Peyer's patch (tissue), 4 donors: ENCODE measurements around the gene CAPN9. TPM values are rescaled to one million over a fixed set of nuclear protein-coding genes. Genes with fewer than 3 reads are reported as not detected.

Source experiments
- DNase-seq, 3 donors: peaks; one replicate each; pipeline ENCODE4 v3.0.0-alpha.2; 2017 to 2019
- H3K27ac ChIP-seq, 4 donors: fragments of 200-600 bp; sonication (generic); one replicate each; pipeline ENCODE4 v1.5.1; 2016 to 2019
- H3K27me3 ChIP-seq, 2 donors: fragments of 200-600 bp; sonication (generic); one replicate each; pipeline ENCODE4 v1.5.1; 2019
- H3K36me3 ChIP-seq, 3 donors: fragments of 200-600 bp; sonication (generic); one replicate each; pipeline ENCODE4 v1.5.1; 2016 to 2019
- H3K4me1 ChIP-seq, 4 donors: fragments of 200-600 bp; sonication (generic); one replicate each; pipeline ENCODE4 v1.5.1; 2016 to 2019
- H3K4me3 ChIP-seq, 4 donors: fragments of 200-600 bp; sonication (generic); 1 replicate in 3 of 4; 2 replicates in 1 of 4; pipeline ENCODE4 v1.5.1; 2016 to 2019; ENCODE audit warnings: mild to moderate bottlenecking in 1 of 4
- H3K9me3 ChIP-seq, 4 donors: fragments of 200-600 bp; sonication (generic); one replicate each; pipeline ENCODE4 v1.5.1; 2016 to 2019; ENCODE audit warnings: mild to moderate bottlenecking in 1 of 4
- CTCF ChIP-seq, 6 experiments: fragments of 450-650 bp in 4 of 6; fragments of 200-600 bp in 2 of 6; sonication (generic) in 1 of 6; IDR thresholded peaks; one replicate each; pipeline ENCODE4 v1.5.1; 2017 to 2019; ENCODE audit warnings: antibody characterized with exemption in 6 of 6, mild to moderate bottlenecking in 3 of 6, moderate library complexity in 1 of 6
- POLR2A ChIP-seq, 2 donors: fragments of 450-650 bp; IDR thresholded peaks; one replicate each; pipeline ENCODE4 v1.5.1; 2017; ENCODE audit warnings: antibody characterized with exemption in 2 of 2, mild to moderate bottlenecking in 2 of 2, moderate library complexity in 2 of 2
- total RNA-seq, 4 donors: library from RNA; depleted of rRNA; stranded (reverse); fragments of >200 nt; gene quantifications; one replicate each; pipeline ENCODE4 v1.1.0, GENCODE V29; 2016

Gene CAPN9
- total RNA-seq, 4 donors from 2014 or later: 23.7 to 43.1 (median 33.4) TPM

- H3K36me3 ChIP-seq: no peaks in the 10 kb centered on the region
- H3K27me3 ChIP-seq: no peaks in the 10 kb centered on the region
- peaks cover 0 to 5% (median 0%) of the 10 kb centered on the region in 4 donors for H3K4me1 ChIP-seq
- peak overlapping the region in 3 of 4 donors; percentile 2 to 70 (median 57) for H3K27ac ChIP-seq
- peak in 2 of 3 donors; percentile 57 to 75 for DNase-seq
- peak overlapping the region in 1 of 4 donors; percentile 17 for H3K4me3 ChIP-seq
- TF ChIP-seq CTCF (IDR thresholded peaks at IDR 0.05) (no peak), POLR2A (IDR thresholded peaks at IDR 0.05) (no peak)
- H3K9me3 ChIP-seq: no peaks in the 10 kb centered on the region
Observed at GRCh38 chr1:230747890-230748800, 957 bp downstream of the CAPN9 start.

DNA sequence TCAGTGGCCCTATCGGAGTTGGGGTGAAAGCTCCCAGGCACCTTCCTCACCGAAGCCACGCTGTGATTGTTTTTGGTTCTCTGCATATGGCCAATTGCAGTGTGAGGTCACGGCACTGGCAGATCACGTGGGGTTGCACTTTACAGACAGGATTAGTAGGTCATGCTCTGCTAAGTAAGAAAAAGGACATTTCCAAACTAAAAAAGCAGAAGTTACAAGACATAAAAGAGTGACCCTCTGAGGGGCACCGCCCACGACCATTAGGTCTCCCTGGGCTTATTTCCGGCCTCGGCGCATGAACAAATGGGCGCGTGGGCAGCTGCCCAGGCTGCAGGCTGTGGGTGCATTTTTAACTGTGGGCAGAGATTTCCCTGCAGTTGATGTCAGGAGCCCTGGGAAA, 2.0 kb downstream of the CAPN9 start:
- H3K27me3 ChIP-seq: no peaks in the 10 kb centered on the region
- peak in 2 of 3 donors; percentile 59 to 61 for DNase-seq
- TF ChIP-seq POLR2A (IDR thresholded peaks at IDR 0.05) (no peak), CTCF (IDR thresholded peaks at IDR 0.05) (no peak)
- H3K4me3 ChIP-seq: no peak overlapping the region
- H3K36me3 ChIP-seq: no peaks in the 10 kb centered on the region
- H3K27ac ChIP-seq: peak overlapping the region in 1 of 4 donors; percentile 17
- H3K4me1 ChIP-seq: peaks cover 0 to 9% (median 0%) of the 10 kb centered on the region in 4 donors
- no peaks in the 10 kb centered on the region for H3K9me3 ChIP-seq

GRCh38 chr1:230749635-230750034, 2.4 kb downstream of the CAPN9 start:
- no peak for DNase-seq
- no peaks in the 10 kb centered on the region for H3K36me3 ChIP-seq
- H3K4me3 ChIP-seq: no peak overlapping the region
- peaks cover 0 to 12% (median 0%) of the 10 kb centered on the region in 4 donors for H3K4me1 ChIP-seq
- H3K9me3 ChIP-seq: no peaks in the 10 kb centered on the region
- TF ChIP-seq CTCF (IDR thresholded peaks at IDR 0.05) (no peak), POLR2A (IDR thresholded peaks at IDR 0.05) (no peak)
- H3K27ac ChIP-seq: peak overlapping the region in 2 of 4 donors; percentile 13 to 17
- no peaks in the 10 kb centered on the region for H3K27me3 ChIP-seq

DNA sequence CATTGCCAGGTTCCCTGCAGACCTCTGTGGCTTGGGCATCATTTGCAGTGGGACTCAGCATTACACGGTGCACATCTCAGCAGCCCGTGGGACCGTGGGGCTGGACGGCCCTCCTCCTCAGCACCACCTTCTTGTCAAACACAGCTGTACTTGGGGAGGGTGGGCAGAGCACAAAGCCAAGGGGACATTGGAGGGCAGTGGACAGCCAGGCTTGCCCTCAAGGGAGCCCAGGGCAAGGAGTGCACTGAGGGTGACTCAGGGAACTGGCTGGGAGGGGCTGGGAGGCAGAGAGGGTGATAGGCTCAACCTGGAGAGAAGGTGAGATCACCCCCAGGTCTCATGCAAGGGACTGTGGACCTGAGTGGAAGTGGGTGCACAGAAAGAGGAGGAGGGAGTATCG, 3.4 kb downstream of the CAPN9 start:
- Histone ChIP-seq H3K27me3 (no peaks in the 10 kb centered on the region), H3K27ac (peak overlapping the region in 3 of 4 donors; percentile 46 to 80 (median 69)), H3K36me3 (no peaks in the 10 kb centered on the region), H3K4me1 (peaks cover 0 to 16% (median 0%) of the 10 kb centered on the region in 4 donors), H3K4me3 (no peak overlapping the region), H3K9me3 (no peaks in the 10 kb centered on the region)
- no peak for TF ChIP-seq CTCF (IDR thresholded peaks at IDR 0.05)
- TF ChIP-seq POLR2A (IDR thresholded peaks at IDR 0.05): no peak
- peak in 2 of 3 donors; percentile 61 to 69 for DNase-seq

GRCh38 chr1:230750986-230751625, 3.9 kb downstream of the CAPN9 start:
- Histone ChIP-seq H3K27ac (peak overlapping the region in 3 of 4 donors; percentile 46 to 80 (median 69)), H3K27me3 (no peaks in the 10 kb centered on the region), H3K9me3 (no peaks in the 10 kb centered on the region), H3K36me3 (no peaks in the 10 kb centered on the region), H3K4me1 (peaks cover 0 to 16% (median 0%) of the 10 kb centered on the region in 4 donors), H3K4me3 (no peak overlapping the region)
- no peak for TF ChIP-seq POLR2A (IDR thresholded peaks at IDR 0.05)
- TF ChIP-seq CTCF (IDR thresholded peaks at IDR 0.05): no peak
- no peak for DNase-seq
